GM12891 (cell line): ENCODE data around the gene GRB14.

Experiments
- DNase-seq: peaks from one replicate; pipeline ENCODE4 v3.0.0; 2011; ENCODE audit warnings: low spot score; ENCODE audit not compliant: insufficient read length
- FAIRE-seq: peaks from 2 replicates; lab custom pipeline; 2011; peaks lifted over from hg19 to GRCh38; lab: Jason Lieb, UNC
- PAX5 ChIP-seq: IDR thresholded peaks from 2 replicates; pipeline ENCODE4 v1.6.1; 2011; ENCODE audit warnings: low read length, moderate library complexity, mild to moderate bottlenecking; ENCODE audit not compliant: insufficient read depth, severe bottlenecking
- POLR2A ChIP-seq: IDR thresholded peaks from 2 replicates; pipeline ENCODE4 v1.6.1; 2011; ENCODE audit warnings: low read depth, low read length, control low read depth
- POLR2AphosphoS5 ChIP-seq: IDR thresholded peaks from 2 replicates; pipeline ENCODE4 v1.6.1; 2011; ENCODE audit warnings: low read depth, low read length, control low read depth
- POU2F2 ChIP-seq: IDR thresholded peaks from 2 replicates; pipeline ENCODE4 v1.6.1; 2011; ENCODE audit warnings: low read depth, mild to moderate bottlenecking, control low read depth, low read length, moderate library complexity
- SPI1 ChIP-seq: IDR thresholded peaks from 2 replicates; pipeline ENCODE4 v1.6.1; 2011; ENCODE audit warnings: low read depth, low read length, control low read depth
- TAF1 ChIP-seq: IDR thresholded peaks from 2 replicates; pipeline ENCODE4 v1.6.1; 2011; ENCODE audit warnings: low read depth, low read length, control low read depth

GRB14 gene

DNA sequence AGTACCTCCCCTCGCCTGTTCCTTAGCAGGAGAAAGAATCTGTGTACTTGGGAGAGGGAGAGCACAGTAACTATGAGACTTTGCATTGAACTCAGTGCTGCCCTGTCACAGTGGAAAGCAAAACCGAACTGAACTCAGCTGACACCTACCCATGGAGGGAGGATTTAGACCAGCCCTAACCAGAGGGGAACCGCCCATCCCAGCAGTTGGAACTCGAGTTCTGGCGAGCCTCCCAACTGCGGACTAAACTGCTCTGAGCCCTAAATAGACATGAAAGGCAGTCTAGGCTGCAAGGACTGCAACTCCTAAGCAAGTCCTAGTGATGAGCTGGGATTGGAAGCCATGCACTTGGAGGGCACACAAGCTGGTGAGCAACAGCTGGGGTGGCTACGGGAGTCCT lies 110.4 kb downstream of the GRB14 start:
- DNase-seq (no peak), FAIRE-seq (no peak)
- TF ChIP-seq POU2F2 = no peak

DNA sequence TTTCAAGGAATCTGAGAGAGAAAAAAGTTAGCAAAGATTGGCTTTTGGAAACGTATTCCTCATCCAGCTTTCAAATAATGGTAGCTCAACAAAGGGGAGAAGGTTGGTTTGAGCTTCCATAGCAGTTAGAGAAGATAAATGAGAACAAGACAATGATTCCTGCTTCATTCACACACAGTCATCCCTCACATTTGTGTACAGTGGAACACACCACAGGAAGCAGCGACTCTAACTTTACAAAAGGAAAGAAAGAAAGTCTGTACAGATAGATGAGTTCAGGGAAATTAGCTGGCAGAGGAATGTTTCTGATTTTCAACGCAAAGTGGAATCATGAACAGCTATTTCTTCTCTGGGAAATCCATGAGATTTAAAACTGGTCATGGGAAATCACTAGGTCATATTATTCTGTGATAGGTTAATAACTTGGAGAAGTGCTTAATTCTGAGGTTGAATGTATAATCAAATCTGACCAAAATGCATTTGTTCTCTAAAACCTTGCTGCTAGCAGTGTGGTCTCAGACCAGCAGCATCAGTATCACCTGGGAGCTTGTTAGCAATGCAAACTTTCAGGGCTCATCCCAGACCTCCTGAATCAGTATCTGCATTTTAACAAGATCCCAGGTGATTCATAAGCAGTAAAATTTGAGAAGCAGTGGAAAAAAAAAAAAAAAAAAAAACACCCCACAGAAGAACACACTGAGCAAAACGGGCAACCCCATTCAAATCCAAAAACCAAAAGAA lies 112.0 kb downstream of the GRB14 start:
- TF ChIP-seq POLR2AphosphoS5 (no peak), PAX5 (no peak), TAF1 (no peak), POU2F2 (no peak), SPI1 (no peak), POLR2A (no peak)
- DNase-seq (no peak), FAIRE-seq (no peak)

DNA sequence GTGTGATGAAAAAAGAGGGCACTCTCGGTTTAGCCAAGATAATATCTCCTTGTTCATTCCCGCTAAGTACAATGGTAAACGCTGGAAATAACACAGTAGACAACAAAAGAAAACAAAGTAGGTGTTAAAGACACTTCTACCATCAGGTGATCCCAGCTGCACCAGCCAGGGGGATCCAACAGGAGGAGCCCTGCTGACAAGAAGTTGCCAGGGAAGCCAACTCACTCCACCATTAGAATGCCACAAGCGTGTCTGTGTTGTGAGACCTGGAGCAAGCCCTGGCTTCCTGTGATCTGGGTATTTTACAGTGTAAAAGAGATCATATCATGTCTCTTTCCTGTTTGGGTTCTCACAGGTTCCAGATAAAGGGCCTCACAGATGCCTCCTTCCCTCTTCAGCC lies 117.0 kb downstream of the GRB14 start:
- TF ChIP-seq POU2F2 (no peak), SPI1 (no peak), PAX5 (no peak), POLR2AphosphoS5 (no peak), POLR2A (no peak)
- DNase-seq (no peak), FAIRE-seq (no peak)

DNA sequence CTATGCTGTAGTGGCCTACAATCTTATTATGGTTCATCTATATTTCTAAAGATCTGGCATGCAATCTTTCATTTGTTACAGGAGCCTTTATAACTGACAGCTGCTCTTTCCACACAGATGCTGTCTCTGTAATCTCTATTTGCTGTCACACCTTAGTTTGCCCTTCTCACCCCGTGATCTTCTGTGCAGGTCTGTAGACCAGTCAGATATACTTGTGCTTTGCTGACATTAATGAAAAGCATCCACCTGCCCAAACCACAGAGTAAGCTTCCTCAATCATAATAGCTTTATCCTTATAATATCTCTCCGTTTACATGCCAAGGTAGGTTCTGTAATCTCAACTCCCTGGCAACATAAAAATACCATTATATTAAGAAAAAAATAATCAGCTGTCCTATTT lies 122.4 kb downstream of the GRB14 start:
- DNase-seq (no peak), FAIRE-seq (no peak)
- TF ChIP-seq POU2F2 = no peak
- no peak for TF ChIP-seq TAF1
- TF ChIP-seq SPI1 = no peak
- no peak for TF ChIP-seq POLR2AphosphoS5
- TF ChIP-seq PAX5 = no peak

DNA sequence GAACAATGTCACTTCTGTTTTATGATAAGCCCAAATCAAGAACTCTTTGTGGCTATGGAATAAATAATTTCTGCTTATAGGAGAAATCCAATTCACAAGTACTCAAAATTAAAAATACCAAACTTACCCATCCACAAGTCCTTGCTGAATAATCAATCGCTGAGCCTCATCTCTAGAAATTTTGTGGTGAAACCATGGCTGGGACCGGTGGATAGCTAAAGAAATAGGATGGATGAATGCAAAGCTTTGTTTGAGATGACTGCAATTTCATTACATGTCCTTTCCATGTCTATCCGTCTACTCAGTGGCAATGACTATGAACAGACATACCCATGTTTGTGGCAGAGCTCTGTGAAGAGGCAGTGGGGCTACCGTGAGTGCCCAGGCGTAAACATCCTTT lies 124.4 kb downstream of the GRB14 start:
- FAIRE-seq = no peak
- no peak for DNase-seq
- TF ChIP-seq POU2F2 = no peak
- TF ChIP-seq TAF1 = no peak
- no peak for TF ChIP-seq SPI1
- TF ChIP-seq PAX5 = no peak

DNA sequence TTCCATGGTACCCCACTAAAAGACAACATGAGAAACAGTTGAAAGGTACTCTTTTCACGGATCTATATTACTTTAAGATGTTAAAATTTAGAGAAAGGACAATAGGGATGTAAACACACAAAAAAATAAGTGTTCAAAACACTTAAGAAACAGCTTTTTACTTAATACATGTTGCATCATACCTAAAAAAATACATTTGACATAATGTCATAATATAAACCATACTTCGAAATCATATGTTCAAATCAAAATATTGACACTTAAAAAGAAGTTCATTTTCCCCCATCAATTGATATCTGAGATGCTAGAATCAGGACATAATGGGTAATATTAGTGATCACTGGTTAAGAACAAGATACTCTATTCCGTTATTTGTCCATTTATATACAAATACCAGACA lies 124.9 kb downstream of the GRB14 start:
- no peak for DNase-seq
- no peak for TF ChIP-seq POLR2A
- TF ChIP-seq TAF1 = no peak
- no peak for TF ChIP-seq SPI1
- no peak for TF ChIP-seq POU2F2
- no peak for TF ChIP-seq POLR2AphosphoS5
- no peak for TF ChIP-seq PAX5
- FAIRE-seq = no peak

DNA sequence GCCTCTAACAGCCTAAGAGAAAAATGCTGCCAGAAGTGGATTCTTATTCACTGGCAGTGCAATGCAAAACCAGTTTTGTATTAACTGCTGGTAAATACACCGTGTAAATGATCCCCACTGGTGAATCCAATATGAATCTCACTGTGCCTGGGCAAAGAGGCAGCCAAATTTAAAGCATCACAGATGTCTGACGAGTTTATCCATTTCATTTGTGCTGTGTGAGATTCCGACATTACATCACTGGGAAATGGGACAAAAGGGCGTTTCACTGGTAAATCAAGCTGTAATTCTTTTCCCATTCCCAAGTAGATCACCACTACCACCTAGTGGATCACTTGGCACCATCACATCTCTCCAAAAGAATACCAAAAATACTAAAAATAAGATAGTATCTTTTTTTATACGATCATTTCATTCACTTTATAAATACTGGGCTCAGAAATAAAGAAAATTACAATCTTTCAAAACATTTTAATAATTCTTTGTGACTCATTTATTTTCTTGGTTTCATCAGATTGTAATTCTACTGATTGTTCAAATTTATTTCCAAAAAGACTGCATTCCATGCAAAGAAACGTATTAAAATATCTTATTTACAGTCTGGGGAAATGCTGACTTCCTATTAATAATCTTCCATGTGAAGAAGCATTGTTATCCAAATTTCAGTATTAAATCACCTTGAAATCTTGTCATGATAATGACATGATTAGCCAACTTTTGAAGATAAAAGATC lies 125.6 kb downstream of the GRB14 start:
- no peak for DNase-seq
- no peak for TF ChIP-seq POLR2A
- no peak for TF ChIP-seq POU2F2
- TF ChIP-seq SPI1 = no peak
- TF ChIP-seq TAF1 = no peak
- TF ChIP-seq POLR2AphosphoS5 = no peak
- TF ChIP-seq PAX5 = no peak
- FAIRE-seq = no peak

DNA sequence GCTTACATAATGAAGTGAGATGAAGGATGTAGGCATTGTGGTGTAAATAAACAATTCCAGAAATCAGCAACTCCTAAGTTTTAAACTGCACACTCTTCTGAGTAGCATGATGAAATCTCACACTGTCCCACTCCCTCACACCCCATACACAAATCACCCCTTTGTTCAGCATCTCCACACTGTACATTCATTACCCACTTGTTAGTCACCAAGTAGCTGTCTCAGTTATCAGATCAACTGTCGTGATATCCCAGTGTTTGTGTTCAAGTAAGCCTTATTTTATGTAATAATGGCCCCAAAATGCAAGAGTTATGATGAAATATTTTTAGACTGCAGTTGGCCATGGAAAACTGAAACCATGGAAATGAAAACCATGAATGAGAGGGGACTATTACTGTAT lies 135.7 kb downstream of the GRB14 start:
- no peak for DNase-seq
- FAIRE-seq = peak; percentile 20
- TF ChIP-seq POLR2A (no peak), POLR2AphosphoS5 (no peak), PAX5 (no peak), TAF1 (no peak), POU2F2 (no peak), SPI1 (no peak)

DNA sequence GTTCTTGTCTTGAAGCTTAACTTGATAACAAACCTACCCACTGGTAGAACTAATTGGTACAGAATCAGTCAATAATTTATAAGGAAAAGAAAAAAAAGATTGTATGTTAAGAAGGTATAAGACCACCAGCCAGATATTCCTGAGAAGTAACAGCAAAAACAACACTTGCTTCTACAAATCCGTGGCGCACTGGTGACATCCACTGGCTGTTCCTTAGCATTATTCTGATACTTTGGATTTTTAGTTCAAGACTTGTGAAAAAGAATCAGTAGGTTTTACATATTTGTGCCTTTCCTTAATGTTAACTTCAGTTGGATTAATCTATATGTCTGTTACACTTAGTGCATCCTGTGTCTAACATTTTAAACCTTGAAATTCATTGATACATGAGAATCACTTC lies 141.8 kb downstream of the GRB14 start:
- no peak for DNase-seq
- no peak for TF ChIP-seq SPI1
- no peak for TF ChIP-seq POLR2A
- no peak for TF ChIP-seq PAX5
- no peak for TF ChIP-seq POLR2AphosphoS5
- no peak for TF ChIP-seq TAF1
- TF ChIP-seq POU2F2 = no peak
- no peak for FAIRE-seq

DNA sequence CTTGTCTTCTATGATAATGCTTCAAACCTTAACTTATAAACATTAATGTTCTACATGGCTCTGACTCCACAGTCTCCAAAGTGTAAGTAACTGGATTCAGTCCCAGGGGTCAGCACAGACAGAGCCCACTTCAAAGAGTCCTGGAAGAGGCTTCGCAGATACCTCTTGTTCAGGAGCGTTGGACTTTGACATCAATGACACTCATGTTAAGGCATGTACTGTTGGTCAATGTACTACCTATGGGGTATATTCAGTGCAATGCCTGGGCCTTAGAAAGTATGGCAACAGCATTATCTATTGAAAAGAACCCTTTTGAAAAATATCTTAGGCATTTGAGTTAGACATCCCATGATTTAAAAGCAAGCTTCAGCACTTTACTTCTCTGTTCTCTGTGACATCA lies 143.1 kb downstream of the GRB14 start:
- no peak for TF ChIP-seq PAX5
- TF ChIP-seq SPI1 = no peak
- TF ChIP-seq TAF1 = no peak
- TF ChIP-seq POLR2AphosphoS5 = no peak
- no peak for TF ChIP-seq POU2F2
- TF ChIP-seq POLR2A = no peak
- no peak for DNase-seq
- no peak for FAIRE-seq
